HG03457 (cell line): Measurements from ENCODE around the gene LYRM4.

Experiments
- ATAC-seq: cut with Tn5 transposase; IDR thresholded peaks from one replicate; pipeline ENCODE4 v1.9.1; 2021; ENCODE audit warnings: moderate number of reproducible peaks; ENCODE audit not compliant: unreplicated experiment

The LYRM4 gene

GRCh38 chr6:5105146-5105545, 155.6 kb downstream of the LYRM4 start:
- ATAC-seq: no peak

GRCh38 chr6:5104667-5105066, 156.1 kb downstream of the LYRM4 start:
- ATAC-seq: no peak

GRCh38 chr6:5103250-5103649, 157.5 kb downstream of the LYRM4 start:
- no peak for ATAC-seq

- no peak for ATAC-seq
These were observed 158.3 kb downstream of the LYRM4 start for GRCh38 chr6:5102267-5102970.

GRCh38 chr6:5100806-5101205, 159.9 kb downstream of the LYRM4 start:
- no peak for ATAC-seq

- no peak for ATAC-seq
These were observed 161.2 kb downstream of the LYRM4 start for GRCh38 chr6:5099537-5099936.

GRCh38 chr6:5098501-5099270, 162.1 kb downstream of the LYRM4 start:
- no peak for ATAC-seq

- ATAC-seq: no peak
These were observed 164.3 kb downstream of the LYRM4 start for GRCh38 chr6:5096482-5096881.

GRCh38 chr6:5095236-5095635, 165.5 kb downstream of the LYRM4 start:
- peak; percentile 50 for ATAC-seq

GRCh38 chr6:5094327-5094726, 166.4 kb downstream of the LYRM4 start:
- ATAC-seq: no peak

GRCh38 chr6:5093231-5094015, 167.3 kb downstream of the LYRM4 start:
- ATAC-seq: no peak

GRCh38 chr6:5091210-5092069, 169.3 kb downstream of the LYRM4 start:
- no peak for ATAC-seq

GRCh38 chr6:5090603-5091002, 170.1 kb downstream of the LYRM4 start:
- ATAC-seq: no peak

GRCh38 chr6:5089481-5090438, 171.0 kb downstream of the LYRM4 start:
- ATAC-seq: no peak

- ATAC-seq: no peak
These were observed 172.0 kb downstream of the LYRM4 start for GRCh38 chr6:5088780-5089179.

- no peak for ATAC-seq
These were observed 173.4 kb downstream of the LYRM4 start for GRCh38 chr6:5087389-5087788.

GRCh38 chr6:5086294-5086890, 174.4 kb downstream of the LYRM4 start:
- ATAC-seq: no peak

GRCh38 chr6:5085648-5086293, 175.0 kb downstream of the LYRM4 start:
- ATAC-seq: no peak
